Astrocyte (in vitro differentiated cells and primary cell): ENCODE measurements around the gene ZDHHC14. TPM values are rescaled to one million over a fixed set of nuclear protein-coding genes. Genes with fewer than 3 reads are reported as not detected.

Source experiments
- DNase-seq: peaks from one replicate; pipeline ENCODE4 v3.0.0-alpha.2; 2010; ENCODE audit warnings: low read depth
- FAIRE-seq: peaks from 2 replicates; lab custom pipeline; 2011; peaks lifted over from hg19 to GRCh38; lab: Jason Lieb, UNC
- H2AFZ ChIP-seq: 2 replicates; pipeline ENCODE4 v1.6.0; 2012; ENCODE audit warnings: low read depth, low read length, inconsistent platforms
- H3K27ac ChIP-seq: 2 replicates; pipeline ENCODE4 v1.5.1; 2011; ENCODE audit warnings: low read depth, low read length, inconsistent platforms
- H3K27me3 ChIP-seq: 2 replicates; pipeline ENCODE4 v1.6.0; 2011; ENCODE audit warnings: low read length, inconsistent platforms; ENCODE audit not compliant: insufficient read depth
- H3K36me3 ChIP-seq: 2 replicates; pipeline ENCODE4 v1.5.1; 2011; ENCODE audit warnings: low read length, inconsistent platforms; ENCODE audit not compliant: insufficient read depth
- H3K4me1 ChIP-seq: 2 replicates; pipeline ENCODE4 v1.5.1; 2011; ENCODE audit warnings: low read length, inconsistent platforms; ENCODE audit not compliant: insufficient read depth
- H3K4me2 ChIP-seq: 2 replicates; pipeline ENCODE4 v1.6.0; 2012; ENCODE audit warnings: low read length, inconsistent platforms
- H3K4me3 ChIP-seq: 2 replicates; pipeline ENCODE4 v1.5.1; 2011; ENCODE audit warnings: low read depth, mild to moderate bottlenecking, low read length, inconsistent platforms; ENCODE audit not compliant: insufficient read depth
- H3K79me2 ChIP-seq: 2 replicates; pipeline ENCODE4 v1.6.0; 2012; ENCODE audit warnings: mild to moderate bottlenecking, low read length, inconsistent platforms; ENCODE audit not compliant: insufficient read depth
- H3K9ac ChIP-seq: 2 replicates; pipeline ENCODE4 v1.6.0; 2012; ENCODE audit warnings: mild to moderate bottlenecking, low read length, inconsistent platforms
- H3K9me3 ChIP-seq: 2 replicates; pipeline ENCODE4 v1.5.1; 2012; ENCODE audit warnings: low read depth, mild to moderate bottlenecking, low read length, inconsistent platforms; ENCODE audit not compliant: insufficient read depth
- H4K20me1 ChIP-seq: 2 replicates; pipeline ENCODE4 v1.6.0; 2012; ENCODE audit warnings: low read length, inconsistent platforms; ENCODE audit not compliant: insufficient read depth
- H3K27ac Mint-ChIP-seq: one replicate; pipeline ENCODE4 v1.8.0; 2021; ENCODE audit warnings: mild to moderate bottlenecking, mixed read lengths; ENCODE audit not compliant: unreplicated experiment
- H3K27me3 Mint-ChIP-seq: one replicate; pipeline ENCODE4 v1.8.0; 2021; ENCODE audit warnings: low read depth, mixed read lengths; ENCODE audit not compliant: unreplicated experiment
- H3K36me3 Mint-ChIP-seq: one replicate; pipeline ENCODE4 v1.8.0; 2021; ENCODE audit warnings: low read depth, mixed read lengths; ENCODE audit not compliant: unreplicated experiment
- H3K4me1 Mint-ChIP-seq: one replicate; pipeline ENCODE4 v1.8.0; 2021; ENCODE audit warnings: low read depth, mixed read lengths; ENCODE audit not compliant: unreplicated experiment
- H3K4me3 Mint-ChIP-seq: one replicate; pipeline ENCODE4 v1.8.0; 2021; ENCODE audit warnings: mild to moderate bottlenecking, moderate library complexity, mixed read lengths; ENCODE audit not compliant: unreplicated experiment
- H3K9me3 Mint-ChIP-seq: one replicate; pipeline ENCODE4 v1.8.0; 2021; ENCODE audit warnings: mild to moderate bottlenecking, mixed read lengths; ENCODE audit not compliant: unreplicated experiment
- EZH2 ChIP-seq: IDR thresholded peaks from 2 replicates; pipeline ENCODE4 v1.6.1; 2012; ENCODE audit warnings: mild to moderate bottlenecking, low read length, inconsistent platforms; ENCODE audit not compliant: insufficient read depth
- total RNA-seq: library from RNA; stranded (reverse); gene quantifications from 2 replicates; pipeline ENCODE4 v1.2.1, GENCODE V29; 2021
- TF ChIP-seq, protein P1 (sequence below): IDR thresholded peaks from 2 replicates; pipeline ENCODE4 v1.5.1; 2011; ENCODE audit warnings: low read depth, mild to moderate bottlenecking, inconsistent platforms, low read length, moderate library complexity; ENCODE audit not compliant: insufficient read depth

The ZDHHC14 gene
- total RNA-seq, 1 donor from 2014 or later = 7.2 TPM

- H3K9ac ChIP-seq = no peak overlapping the region
- TF ChIP-seq, protein P1, sequence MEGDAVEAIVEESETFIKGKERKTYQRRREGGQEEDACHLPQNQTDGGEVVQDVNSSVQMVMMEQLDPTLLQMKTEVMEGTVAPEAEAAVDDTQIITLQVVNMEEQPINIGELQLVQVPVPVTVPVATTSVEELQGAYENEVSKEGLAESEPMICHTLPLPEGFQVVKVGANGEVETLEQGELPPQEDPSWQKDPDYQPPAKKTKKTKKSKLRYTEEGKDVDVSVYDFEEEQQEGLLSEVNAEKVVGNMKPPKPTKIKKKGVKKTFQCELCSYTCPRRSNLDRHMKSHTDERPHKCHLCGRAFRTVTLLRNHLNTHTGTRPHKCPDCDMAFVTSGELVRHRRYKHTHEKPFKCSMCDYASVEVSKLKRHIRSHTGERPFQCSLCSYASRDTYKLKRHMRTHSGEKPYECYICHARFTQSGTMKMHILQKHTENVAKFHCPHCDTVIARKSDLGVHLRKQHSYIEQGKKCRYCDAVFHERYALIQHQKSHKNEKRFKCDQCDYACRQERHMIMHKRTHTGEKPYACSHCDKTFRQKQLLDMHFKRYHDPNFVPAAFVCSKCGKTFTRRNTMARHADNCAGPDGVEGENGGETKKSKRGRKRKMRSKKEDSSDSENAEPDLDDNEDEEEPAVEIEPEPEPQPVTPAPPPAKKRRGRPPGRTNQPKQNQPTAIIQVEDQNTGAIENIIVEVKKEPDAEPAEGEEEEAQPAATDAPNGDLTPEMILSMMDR = no peak
- no peak for TF ChIP-seq EZH2
- H3K4me3 ChIP-seq = no peak overlapping the region
- no peak overlapping the region for H2AFZ ChIP-seq
- no peak overlapping the region for H3K27ac Mint-ChIP-seq
- no peak overlapping the region for H3K27ac ChIP-seq
- peaks cover 3% of the 10 kb centered on the region for H3K9me3 Mint-ChIP-seq
- H3K36me3 Mint-ChIP-seq = peaks cover 2% of the 10 kb centered on the region
- DNase-seq (no peak), FAIRE-seq (no peak)
- H3K27me3 ChIP-seq = no peaks in the 10 kb centered on the region
- H4K20me1 ChIP-seq = no peaks in the 10 kb centered on the region
- no peaks in the 10 kb centered on the region for H3K36me3 ChIP-seq
- H3K4me1 Mint-ChIP-seq = no peaks in the 10 kb centered on the region
- H3K4me2 ChIP-seq = no peak overlapping the region
- no peaks in the 10 kb centered on the region for H3K9me3 ChIP-seq
- no peaks in the 10 kb centered on the region for H3K79me2 ChIP-seq
- no peak overlapping the region for H3K4me3 Mint-ChIP-seq
- H3K27me3 Mint-ChIP-seq = no peaks in the 10 kb centered on the region
- H3K4me1 ChIP-seq = no peaks in the 10 kb centered on the region
Observed at GRCh38 chr6:157478926-157479325, 97.9 kb downstream of the ZDHHC14 start.

GRCh38 chr6:157479464-157480303, 98.7 kb downstream of the ZDHHC14 start:
- Histone ChIP-seq H3K9ac (no peak overlapping the region), H3K27ac (no peak overlapping the region), H3K79me2 (no peaks in the 10 kb centered on the region), H3K4me3 (no peak overlapping the region), H3K4me2 (no peak overlapping the region), H3K36me3 (no peaks in the 10 kb centered on the region), H3K9me3 (no peaks in the 10 kb centered on the region), H3K4me1 (no peaks in the 10 kb centered on the region), H2AFZ (no peak overlapping the region), H4K20me1 (no peaks in the 10 kb centered on the region), H3K27me3 (no peaks in the 10 kb centered on the region)
- Mint-ChIP-seq H3K4me3 (no peak overlapping the region), H3K27ac (no peak overlapping the region), H3K9me3 (peaks cover 3% of the 10 kb centered on the region), H3K27me3 (no peaks in the 10 kb centered on the region), H3K4me1 (no peaks in the 10 kb centered on the region), H3K36me3 (peaks cover 2% of the 10 kb centered on the region)
- FAIRE-seq (no peak), DNase-seq (no peak)
- no peak for TF ChIP-seq EZH2
- TF ChIP-seq, protein P1 = no peak
